K562 (cell line): Measurements from ENCODE around the gene CGN. TPM values are rescaled to one million over a fixed set of nuclear protein-coding genes. Genes with fewer than 3 reads are reported as not detected.

Source experiments
- ATAC-seq: fragments of 200-7000 bp; cut with Tn5 transposase; 3 replicates; pipeline ENCODE4 v1.9.1; 2020; ENCODE audit warnings: moderate library complexity
- BruUV-seq: library from RNA; stranded (reverse); fragments of 400-500 nt; replicated peaks from 2 replicates; lab custom pipeline; 2021; lab: Mats Ljungman, UMichigan
- CTCF ChIA-PET: fragments of 300-600 bp; formaldehyde crosslinking; extraction: SDS; loops from one replicate; lab custom pipeline; 2021; ENCODE audit warnings: low intra/inter-chr PET ratio; lab: Yijun Ruan, JAX
- POLR2A ChIA-PET: fragments of 300-600, 350-650 bp; sonication (Branson Sonifier 250); formaldehyde crosslinking; extraction: SDS; loops from one replicate; lab custom pipeline; 2021; ENCODE audit warnings: antibody characterized with exemption, inconsistent platforms; lab: Yijun Ruan, JAX
- DNase-seq, 4 experiments: peaks; one replicate each; pipeline versions ENCODE4 v3.0.0 to v3.0.0-alpha.2; 2011 to 2018; ENCODE audit warnings: low spot score in 3 of 4, mixed read lengths in 3 of 4; ENCODE audit errors: extremely low read depth in 1 of 4
- FAIRE-seq: peaks from 2 replicates; lab custom pipeline; 2011; peaks lifted over from hg19 to GRCh38; lab: Jason Lieb, UNC
- H2AFZ ChIP-seq: 2 replicates; pipeline ENCODE4 v1.6.0; 2011; ENCODE audit warnings: low read depth, low read length, control low read depth, inconsistent platforms
- H3K27ac ChIP-seq: fragments of 200-600 bp; 3 replicates; pipeline ENCODE4 v1.8.0; 2011; ENCODE audit warnings: low read depth, mild to moderate bottlenecking, control low read depth, inconsistent platforms, low read length, moderate library complexity, mixed read lengths; ENCODE audit errors: extremely low read depth
- H3K27me3 ChIP-seq, 2 experiments: fragments of 300-600 bp in 1 of 2; 2 replicates in 1 of 2; 3 replicates in 1 of 2; pipeline versions ENCODE4 v1.6.0 to v1.8.0; 2011; ENCODE audit warnings: inconsistent platforms in 2 of 2, low read length in 2 of 2, mild to moderate bottlenecking in 1 of 2, mixed read lengths in 1 of 2, moderate library complexity in 1 of 2; ENCODE audit not compliant: control insufficient read depth in 2 of 2, insufficient read depth in 2 of 2
- H3K36me3 ChIP-seq: fragments of 300-600 bp; 3 replicates; pipeline ENCODE4 v1.8.0; 2011; ENCODE audit warnings: mild to moderate bottlenecking, low read length, inconsistent platforms; ENCODE audit not compliant: control insufficient read depth, insufficient read depth
- H3K4me1 ChIP-seq, 2 experiments: fragments of 200-600 bp in 1 of 2; replicated peaks in 1 of 2; 2 replicates in 1 of 2; 3 replicates in 1 of 2; pipeline versions ENCODE4 v1.5.1 to v1.8.0; 2011; ENCODE audit warnings: inconsistent platforms in 2 of 2, low read length in 2 of 2, mild to moderate bottlenecking in 1 of 2, mixed read lengths in 1 of 2, moderate library complexity in 1 of 2; ENCODE audit not compliant: control insufficient read depth in 2 of 2, insufficient read depth in 2 of 2
- H3K4me2 ChIP-seq: 2 replicates; pipeline ENCODE4 v1.6.1; 2011; ENCODE audit warnings: low read length, control low read depth, inconsistent platforms, mixed read lengths; ENCODE audit not compliant: insufficient read depth
- H3K4me3 ChIP-seq: fragments of 200-600 bp; sonication (generic), shearing (Covaris generic); 2 replicates; pipeline ENCODE4 v1.5.1; 2016; ENCODE audit warnings: control low read depth, inconsistent platforms
- H3K79me2 ChIP-seq: fragments of 200-600 bp; 3 replicates; pipeline ENCODE4 v1.8.0; 2011; ENCODE audit warnings: low read length, inconsistent platforms; ENCODE audit not compliant: control insufficient read depth, insufficient read depth
- H3K9ac ChIP-seq, 2 experiments: 2 replicates each; pipeline versions ENCODE4 v1.6.0 to v1.6.1; 2011; ENCODE audit warnings: low read depth in 2 of 2, low read length in 2 of 2, control low read depth in 1 of 2, inconsistent platforms in 1 of 2, mild to moderate bottlenecking in 1 of 2, mixed read lengths in 1 of 2; ENCODE audit not compliant: insufficient read depth in 1 of 2
- H3K9me1 ChIP-seq: one replicate; pipeline ENCODE4 v1.6.0; 2011; ENCODE audit warnings: inconsistent platforms, mild to moderate bottlenecking, low read length, moderate library complexity; ENCODE audit not compliant: control insufficient read depth, insufficient read depth
- H3K9me3 ChIP-seq: replicated peaks from 2 replicates; pipeline ENCODE4 v1.5.1; 2011; ENCODE audit warnings: low read depth, low read length, inconsistent platforms; ENCODE audit not compliant: control insufficient read depth, insufficient read depth
- H4K20me1 ChIP-seq: replicated peaks from 2 replicates; pipeline ENCODE4 v1.6.1; 2011; ENCODE audit warnings: low read length, inconsistent platforms, mixed read lengths; ENCODE audit not compliant: control insufficient read depth, insufficient read depth
- CBX1 ChIP-seq: sonication (generic); IDR thresholded peaks from 2 replicates; pipeline ENCODE4 v1.6.1; 2016; ENCODE audit warnings: antibody characterized with exemption, low read depth, mild to moderate bottlenecking
- CBX8 ChIP-seq: fragments of 200-600 bp; sonication (generic); IDR thresholded peaks from 2 replicates; pipeline ENCODE4 v1.6.1; 2012; ENCODE audit warnings: borderline replicate concordance, mixed run types, low read depth, mild to moderate bottlenecking, moderate library complexity, mixed read lengths, low read length, control low read depth, inconsistent platforms; ENCODE audit not compliant: poor library complexity, severe bottlenecking; ENCODE audit errors: extremely low read depth
- FOXJ3 ChIP-seq: sonication (generic); formaldehyde crosslinking; IDR thresholded peaks from 2 replicates; pipeline ENCODE4 v1.4.0; 2020; ENCODE audit warnings: mild to moderate bottlenecking, missing genetic modification reagents
- HMG20A ChIP-seq: fragments of 450-650 bp; formaldehyde crosslinking; conservative IDR thresholded peaks from 2 replicates; pipeline ENCODE4 v1.4.0; 2020; ENCODE audit warnings: mild to moderate bottlenecking, mixed read lengths
- MAFK ChIP-seq: IDR thresholded peaks from 2 replicates; pipeline ENCODE4 v1.6.1; 2011; ENCODE audit warnings: low read length, improper control_type of control experiment
- MEF2A ChIP-seq: IDR thresholded peaks from 2 replicates; pipeline ENCODE4 v1.6.1; 2011; ENCODE audit warnings: low read depth, mild to moderate bottlenecking, low read length, moderate library complexity; ENCODE audit not compliant: control insufficient read depth
- SRSF7 ChIP-seq: fragments of 200-400 bp; formaldehyde crosslinking; optimal IDR thresholded peaks from 2 replicates; pipeline ENCODE3; 2017; ENCODE audit warnings: mild to moderate bottlenecking, low read depth, low read length
- TEAD1 ChIP-seq, 2 experiments: fragments of 450-650 bp in 1 of 2; sonication (generic) in 1 of 2; formaldehyde crosslinking; IDR thresholded peaks; 2 replicates each; pipeline versions ENCODE4 v1.4.0 to v1.8.0; 2020 to 2022; ENCODE audit warnings: mild to moderate bottlenecking in 2 of 2, missing genetic modification reagents in 1 of 2
- TRIM24 ChIP-seq, 2 experiments: fragments of 450-650 bp; IDR thresholded peaks; 2 replicates each; pipeline ENCODE4 v1.6.1; 2016
- ZC3H8 ChIP-seq: fragments of 450-650 bp; IDR thresholded peaks from 2 replicates; pipeline ENCODE4 v1.6.1; 2017
- ZEB2 ChIP-seq: fragments of 450-650 bp; IDR thresholded peaks from 2 replicates; pipeline ENCODE4 v1.6.1; 2016
- ZNF134 ChIP-seq: fragments of 250-450 bp; sonication (Bioruptor Pico); conservative IDR thresholded peaks from 2 replicates; pipeline ENCODE4 v1.4.0; 2020
- ZNF668 ChIP-seq: fragments of 250-450 bp; sonication (Bioruptor Pico); IDR thresholded peaks from 2 replicates; pipeline ENCODE4 v1.8.0; 2022; ENCODE audit warnings: mild to moderate bottlenecking, inconsistent platforms
- ZNF75A ChIP-seq: fragments of 450-650 bp; formaldehyde crosslinking; IDR thresholded peaks from 2 replicates; pipeline ENCODE4 v1.4.0; 2020; ENCODE audit warnings: mild to moderate bottlenecking
- WGBS: fragments of 100-300 bp; shearing (Covaris generic); methylation state at CpG from one replicate; pipeline ENCODE4 v1.1.6; 2016; ENCODE audit warnings: low coverage, mixed read lengths; ENCODE audit not compliant: insufficient coverage; ENCODE audit errors: missing lambda C conversion rate; 5-methylcytosine and 5-hydroxymethylcytosine counted together
- in situ Hi-C: fragments of 300-500 bp; cut with MboI; formaldehyde crosslinking; loops from 4 replicates; pipeline ENCODE4 v1.15.0; 2018; ENCODE audit warnings: inconsistent platforms, mixed read lengths
- intact Hi-C: fragments of 100-400 bp; cut with micrococcal nuclease; formaldehyde crosslinking; loops from 2 replicates; pipeline ENCODE4 v1.14.2; 2022
- polyA plus RNA-seq, 8 experiments: library from polyadenylated mRNA; depleted of rRNA in 4 of 8; stranded (reverse) in 5 of 8; unstranded in 3 of 8; fragments of >200 nt; fragmentation: Nextera tagmentation in 2 of 8; fragmentation: Illumina TruSeq in 1 of 8; extraction: Ambion mirVana in 2 of 8; extraction: Trizol in 1 of 8; gene quantifications; 2 replicates each; pipeline versions ENCODE4 v1.2.1 to v1.2.3, GENCODE V29; 2011 to 2014; ENCODE audit warnings: inconsistent platforms in 1 of 8, missing spikeins in 1 of 8
- total RNA-seq, 7 experiments: library from RNA; depleted of rRNA in 6 of 7; stranded (reverse); fragments of >200 nt in 6 of 7; fragmentation: Illumina TruSeq in 2 of 7; extraction: Trizol in 2 of 7; gene quantifications; 2 replicates each; pipeline versions ENCODE4 v1.2.1 to v1.2.3, GENCODE V29; 2011 to 2021; ENCODE audit warnings: low replicate concordance in 1 of 7
- TF ChIP-seq, protein P1 (sequence below): fragments of 450-650 bp; IDR thresholded peaks from 2 replicates; pipeline ENCODE4 v1.6.1; 2017; ENCODE audit warnings: mild to moderate bottlenecking, moderate library complexity
- TF ChIP-seq, protein P2 (sequence below): sonication (generic); formaldehyde crosslinking; IDR thresholded peaks from 2 replicates; pipeline ENCODE4 v1.8.0; 2022; ENCODE audit warnings: mild to moderate bottlenecking, missing genetic modification reagents
- TF ChIP-seq, protein P3 (sequence below): fragments of 450-650 bp; conservative IDR thresholded peaks from 2 replicates; pipeline ENCODE4 v1.6.1; 2016; ENCODE audit warnings: missing genetic modification characterization, low read depth, mild to moderate bottlenecking, missing compliant biosample characterization, moderate library complexity
- TF ChIP-seq, protein P4 (sequence below): fragments of 250-450 bp; sonication (Bioruptor Pico); IDR thresholded peaks from 2 replicates; pipeline ENCODE4 v1.8.0; 2022; ENCODE audit warnings: inconsistent platforms

Gene CGN
- total and polyA plus RNA-seq, 9 of the 15 experiments (the other 6 are each of a cell fraction or from before 2014, with no cell fraction given): 0.03 to 1.4 (median 0.14) TPM; not detected in 2

DNA sequence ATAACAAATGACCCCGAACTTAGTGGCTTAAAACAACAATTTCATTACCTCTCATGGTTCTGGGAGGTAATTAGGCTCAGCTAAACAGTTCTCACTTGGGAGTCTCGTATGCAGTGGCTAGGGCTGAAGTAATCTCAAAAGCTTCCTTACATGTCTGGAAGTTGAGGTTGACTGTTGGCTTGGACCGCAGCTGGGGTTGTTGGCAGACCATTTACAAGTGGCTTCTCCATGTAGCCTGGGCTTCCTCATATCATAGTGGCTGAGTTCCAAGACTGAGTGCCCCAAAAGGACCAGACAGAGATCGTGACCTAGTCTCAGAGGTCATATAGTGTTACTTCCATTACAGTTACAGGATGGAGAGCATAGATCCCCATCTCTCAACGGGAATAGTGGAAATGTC, 49.5 kb upstream of the CGN start:
- TF ChIP-seq ZNF75A (CRISPR knock-in tag) (no peak), MAFK (no peak), CBX8 (no peak), SRSF7 (no peak), HMG20A (CRISPR knock-in tag) (no peak), ZNF668 (CRISPR knock-in tag) (no peak), MEF2A (no peak), ZNF134 (CRISPR knock-in tag) (no peak), TEAD1 (CRISPR knock-in tag; IDR thresholded peaks at IDR 0.05) (no peak), TRIM24 (IDR thresholded peaks at IDR 0.05) (no peak), CBX1 (no peak), ZEB2 (no peak), ZC3H8 (no peak), FOXJ3 (CRISPR knock-in tag) (no peak)
- TF ChIP-seq, protein P1, sequence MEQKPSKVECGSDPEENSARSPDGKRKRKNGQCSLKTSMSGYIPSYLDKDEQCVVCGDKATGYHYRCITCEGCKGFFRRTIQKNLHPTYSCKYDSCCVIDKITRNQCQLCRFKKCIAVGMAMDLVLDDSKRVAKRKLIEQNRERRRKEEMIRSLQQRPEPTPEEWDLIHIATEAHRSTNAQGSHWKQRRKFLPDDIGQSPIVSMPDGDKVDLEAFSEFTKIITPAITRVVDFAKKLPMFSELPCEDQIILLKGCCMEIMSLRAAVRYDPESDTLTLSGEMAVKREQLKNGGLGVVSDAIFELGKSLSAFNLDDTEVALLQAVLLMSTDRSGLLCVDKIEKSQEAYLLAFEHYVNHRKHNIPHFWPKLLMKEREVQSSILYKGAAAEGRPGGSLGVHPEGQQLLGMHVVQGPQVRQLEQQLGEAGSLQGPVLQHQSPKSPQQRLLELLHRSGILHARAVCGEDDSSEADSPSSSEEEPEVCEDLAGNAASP: no peak
- TF ChIP-seq, protein P2, sequence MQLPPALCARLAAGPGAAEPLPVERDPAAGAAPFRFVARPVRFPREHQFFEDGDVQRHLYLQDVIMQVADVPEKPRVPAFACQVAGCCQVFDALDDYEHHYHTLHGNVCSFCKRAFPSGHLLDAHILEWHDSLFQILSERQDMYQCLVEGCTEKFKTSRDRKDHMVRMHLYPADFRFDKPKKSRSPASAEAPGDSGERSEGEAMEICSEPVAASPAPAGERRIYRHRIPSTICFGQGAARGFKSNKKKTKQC (CRISPR knock-in tag): no peak
- TF ChIP-seq, protein P3, sequence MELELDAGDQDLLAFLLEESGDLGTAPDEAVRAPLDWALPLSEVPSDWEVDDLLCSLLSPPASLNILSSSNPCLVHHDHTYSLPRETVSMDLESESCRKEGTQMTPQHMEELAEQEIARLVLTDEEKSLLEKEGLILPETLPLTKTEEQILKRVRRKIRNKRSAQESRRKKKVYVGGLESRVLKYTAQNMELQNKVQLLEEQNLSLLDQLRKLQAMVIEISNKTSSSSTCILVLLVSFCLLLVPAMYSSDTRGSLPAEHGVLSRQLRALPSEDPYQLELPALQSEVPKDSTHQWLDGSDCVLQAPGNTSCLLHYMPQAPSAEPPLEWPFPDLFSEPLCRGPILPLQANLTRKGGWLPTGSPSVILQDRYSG (tag): no peak
- TF ChIP-seq, protein P4, sequence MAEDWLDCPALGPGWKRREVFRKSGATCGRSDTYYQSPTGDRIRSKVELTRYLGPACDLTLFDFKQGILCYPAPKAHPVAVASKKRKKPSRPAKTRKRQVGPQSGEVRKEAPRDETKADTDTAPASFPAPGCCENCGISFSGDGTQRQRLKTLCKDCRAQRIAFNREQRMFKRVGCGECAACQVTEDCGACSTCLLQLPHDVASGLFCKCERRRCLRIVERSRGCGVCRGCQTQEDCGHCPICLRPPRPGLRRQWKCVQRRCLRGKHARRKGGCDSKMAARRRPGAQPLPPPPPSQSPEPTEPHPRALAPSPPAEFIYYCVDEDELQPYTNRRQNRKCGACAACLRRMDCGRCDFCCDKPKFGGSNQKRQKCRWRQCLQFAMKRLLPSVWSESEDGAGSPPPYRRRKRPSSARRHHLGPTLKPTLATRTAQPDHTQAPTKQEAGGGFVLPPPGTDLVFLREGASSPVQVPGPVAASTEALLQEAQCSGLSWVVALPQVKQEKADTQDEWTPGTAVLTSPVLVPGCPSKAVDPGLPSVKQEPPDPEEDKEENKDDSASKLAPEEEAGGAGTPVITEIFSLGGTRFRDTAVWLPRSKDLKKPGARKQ (CRISPR knock-in tag): no peak
- Histone ChIP-seq H3K9me3 (no peaks in the 10 kb centered on the region), H3K4me1 (peaks cover 0 to 17% of the 10 kb centered on the region in 2 experiments; a peak in 3 of 5 replicates), H3K4me3 (no peak overlapping the region), H2AFZ (peak overlapping the region; percentile 58), H3K27ac (no peak overlapping the region), H3K36me3 (no peaks in the 10 kb centered on the region), H3K27me3 (no peaks in the 10 kb centered on the region), H3K9me1 (no peaks in the 10 kb centered on the region), H3K4me2 (no peak overlapping the region), H3K79me2 (peaks cover 21% of the 10 kb centered on the region), H4K20me1 (no peaks in the 10 kb centered on the region; the same call in 1 of the 2 replicates), H3K9ac (peak overlapping the region in 1 of 2 experiments; percentile 22; a peak in 1 of 4 replicates)
- in situ Hi-C loops: no loop called here
- peak in 1 of 4 experiments; percentile 19 for DNase-seq
- POLR2A ChIA-PET: interaction anchor here (0.6 to 0.8 kb wide), 3 partner anchors 14 to 266 kb away, joined by 3 read pairs; no protein-coding TSS in a partner anchor
- no peak for FAIRE-seq
- intact Hi-C loops: no loop called here
- WGBS: 23% methylated on average over 5 of the region's 5 CpGs
- no TSS peak for BruUV-seq
- no peak for ATAC-seq
- CTCF ChIA-PET: no interaction called here
